Vagina (tissue), 2 donors: Measurements from ENCODE around the gene MGP.

Experiments
- POLR2AphosphoS5 ChIP-seq, 2 donors: sonication (generic); formaldehyde crosslinking; IDR thresholded peaks; one replicate each; pipeline ENCODE4 v1.9.0; 2017; ENCODE audit warnings: antibody characterized with exemption in 2 of 2, mild to moderate bottlenecking in 2 of 2, low read depth in 1 of 2; ENCODE audit not compliant: insufficient read depth in 1 of 2
- TF ChIP-seq, protein P1 (sequence below), 3 experiments: fragments of 450-650 bp in 2 of 3; fragments of 200-600 bp in 1 of 3; sonication (generic) in 1 of 3; IDR thresholded peaks; one replicate each; pipeline ENCODE4 v1.5.1; 2017 to 2019; ENCODE audit warnings: antibody characterized with exemption in 3 of 3, mild to moderate bottlenecking in 2 of 3, moderate library complexity in 2 of 3

DNA sequence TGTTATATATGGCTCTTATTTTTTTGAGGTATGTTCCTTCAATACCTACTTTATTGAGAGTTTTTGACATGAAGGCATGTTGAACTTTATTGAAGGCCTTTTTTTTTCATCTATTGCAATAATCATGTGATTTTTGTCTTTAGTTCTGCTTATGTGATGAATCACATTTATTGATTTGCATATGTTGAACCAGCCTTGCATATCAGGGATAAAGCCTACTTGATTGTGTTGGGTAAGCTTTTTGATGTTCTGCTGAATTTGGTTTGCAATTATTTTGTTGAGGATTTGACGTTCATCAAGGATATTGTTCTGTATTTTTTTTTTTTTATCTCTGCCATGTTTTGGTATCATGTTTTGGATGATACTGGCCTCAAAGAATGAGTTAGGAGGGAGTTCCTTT is 27.1 kb downstream of the MGP start:
- TF ChIP-seq, protein P1, sequence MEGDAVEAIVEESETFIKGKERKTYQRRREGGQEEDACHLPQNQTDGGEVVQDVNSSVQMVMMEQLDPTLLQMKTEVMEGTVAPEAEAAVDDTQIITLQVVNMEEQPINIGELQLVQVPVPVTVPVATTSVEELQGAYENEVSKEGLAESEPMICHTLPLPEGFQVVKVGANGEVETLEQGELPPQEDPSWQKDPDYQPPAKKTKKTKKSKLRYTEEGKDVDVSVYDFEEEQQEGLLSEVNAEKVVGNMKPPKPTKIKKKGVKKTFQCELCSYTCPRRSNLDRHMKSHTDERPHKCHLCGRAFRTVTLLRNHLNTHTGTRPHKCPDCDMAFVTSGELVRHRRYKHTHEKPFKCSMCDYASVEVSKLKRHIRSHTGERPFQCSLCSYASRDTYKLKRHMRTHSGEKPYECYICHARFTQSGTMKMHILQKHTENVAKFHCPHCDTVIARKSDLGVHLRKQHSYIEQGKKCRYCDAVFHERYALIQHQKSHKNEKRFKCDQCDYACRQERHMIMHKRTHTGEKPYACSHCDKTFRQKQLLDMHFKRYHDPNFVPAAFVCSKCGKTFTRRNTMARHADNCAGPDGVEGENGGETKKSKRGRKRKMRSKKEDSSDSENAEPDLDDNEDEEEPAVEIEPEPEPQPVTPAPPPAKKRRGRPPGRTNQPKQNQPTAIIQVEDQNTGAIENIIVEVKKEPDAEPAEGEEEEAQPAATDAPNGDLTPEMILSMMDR (IDR thresholded peaks at IDR 0.05), result no peak
- no peak for TF ChIP-seq POLR2AphosphoS5 (IDR thresholded peaks at IDR 0.05; ENCODE audit: insufficient read depth in 1 of 2, low read depth in 1 of 2)
